SU-DHL-6 (cell line): Measurements from ENCODE around the gene COL5A1.

ENCODE experiments used
- H2AFZ ChIP-seq: fragments of 200-600 bp; sonication (generic); 2 replicates; pipeline ENCODE4 v1.6.1; 2014; ENCODE audit warnings: low read depth, mild to moderate bottlenecking, moderate library complexity, mixed read lengths, antibody characterized with exemption, low read length; ENCODE audit not compliant: severe bottlenecking
- H3F3A ChIP-seq: fragments of 200-600 bp; shearing (Covaris generic); 2 replicates; pipeline ENCODE4 v1.6.0; 2016; ENCODE audit warnings: antibody characterized with exemption, mild to moderate bottlenecking; ENCODE audit not compliant: insufficient read depth
- H3K27ac ChIP-seq: fragments of 200-600 bp; sonication (generic); 2 replicates; pipeline ENCODE4 v1.5.1; 2016; ENCODE audit warnings: low read depth, mild to moderate bottlenecking, low read length, moderate library complexity, mixed read lengths
- H3K27me3 ChIP-seq: fragments of 200-600 bp; sonication (generic), shearing (Covaris generic); 2 replicates; pipeline ENCODE4 v1.6.0; 2014; ENCODE audit warnings: mild to moderate bottlenecking, low read length
- H3K36me3 ChIP-seq: fragments of 200-600 bp; sonication (generic); 2 replicates; pipeline ENCODE4 v1.6.1; 2014; ENCODE audit warnings: mild to moderate bottlenecking, low read length, mixed read lengths
- H3K4me2 ChIP-seq: fragments of 300-600, 200-600 bp; shearing (Covaris generic), sonication (generic); 2 replicates; pipeline ENCODE4 v1.6.0; 2014; ENCODE audit warnings: low read length, low read depth, mild to moderate bottlenecking; ENCODE audit not compliant: poor library complexity, severe bottlenecking
- H3K4me3 ChIP-seq: fragments of 200-600 bp; sonication (generic); 2 replicates; pipeline ENCODE4 v1.5.1; 2014; ENCODE audit warnings: antibody characterized with exemption, low read length, mild to moderate bottlenecking, mixed read lengths; ENCODE audit not compliant: insufficient read depth, poor library complexity, severe bottlenecking
- H3K79me2 ChIP-seq: fragments of 200-600 bp; sonication (generic); 2 replicates; pipeline ENCODE4 v1.6.1; 2014; ENCODE audit warnings: mild to moderate bottlenecking, low read length, moderate library complexity; ENCODE audit not compliant: insufficient read depth
- H3K9ac ChIP-seq: fragments of 200-600 bp; sonication (generic); 2 replicates; pipeline ENCODE4 v1.7.0; 2014; ENCODE audit warnings: mild to moderate bottlenecking, low read length
- H3K9me2 ChIP-seq: fragments of 200-600 bp; sonication (generic); replicated peaks from 2 replicates; pipeline ENCODE4 v1.6.1; 2014; ENCODE audit warnings: low read length; ENCODE audit not compliant: insufficient read depth
- H3K9me3 ChIP-seq: fragments of 200-600 bp; sonication (generic); 2 replicates; pipeline ENCODE4 v1.6.1; 2014; ENCODE audit warnings: low read length, mixed read lengths; ENCODE audit not compliant: insufficient read depth
- H4K20me1 ChIP-seq: fragments of 200-600 bp; sonication (generic); 2 replicates; pipeline ENCODE4 v1.6.1; 2014; ENCODE audit warnings: low read depth, mild to moderate bottlenecking, antibody characterized with exemption, low read length, moderate library complexity, mixed read lengths
- CTCF ChIP-seq: fragments of 200-600 bp; sonication (generic); IDR thresholded peaks from one replicate; pipeline ENCODE4 v1.5.1; 2017; ENCODE audit warnings: antibody characterized with exemption, mild to moderate bottlenecking, low read length, moderate library complexity; ENCODE audit not compliant: insufficient read depth, poor library complexity, severe bottlenecking
- EZH2phosphoT487 ChIP-seq: fragments of 200-600 bp; sonication (generic), shearing (Covaris generic); conservative IDR thresholded peaks from 2 replicates; pipeline ENCODE4 v1.6.1; 2018; ENCODE audit warnings: mild to moderate bottlenecking, antibody characterized with exemption, low read length, moderate library complexity, mixed read lengths

The COL5A1 gene

GRCh38 chr9:134614256-134614655, 27.3 kb upstream of the COL5A1 start:
- no peaks in the 10 kb centered on the region for H3K9me3 ChIP-seq
- H3K79me2 ChIP-seq, result no peaks in the 10 kb centered on the region
- TF ChIP-seq CTCF, result no peak
- no peak for TF ChIP-seq EZH2phosphoT487
- no peak overlapping the region for H3K9ac ChIP-seq
- H3K36me3 ChIP-seq, result no peaks in the 10 kb centered on the region
- no peak overlapping the region for H3K27ac ChIP-seq
- H2AFZ ChIP-seq, result no peak overlapping the region
- H3K9me2 ChIP-seq, result no peaks in the 10 kb centered on the region
- H4K20me1 ChIP-seq, result no peaks in the 10 kb centered on the region
- H3K4me3 ChIP-seq, result no peak overlapping the region
- no peaks in the 10 kb centered on the region for H3K27me3 ChIP-seq
- no peak overlapping the region for H3K4me2 ChIP-seq
- H3F3A ChIP-seq, result no peaks in the 10 kb centered on the region

- H3K4me3 ChIP-seq, result no peak overlapping the region
Measured at GRCh38 chr9:134616341-134616740, 25.3 kb upstream of the COL5A1 start.

GRCh38 chr9:134617246-134617645, 24.4 kb upstream of the COL5A1 start:
- TF ChIP-seq CTCF (no peak), EZH2phosphoT487 (no peak)
- no peak overlapping the region for H2AFZ ChIP-seq
- H3K4me2 ChIP-seq, result no peak overlapping the region
- no peaks in the 10 kb centered on the region for H3K27me3 ChIP-seq
- H4K20me1 ChIP-seq, result no peaks in the 10 kb centered on the region
- no peak overlapping the region for H3K9ac ChIP-seq
- no peaks in the 10 kb centered on the region for H3K79me2 ChIP-seq
- H3F3A ChIP-seq, result no peaks in the 10 kb centered on the region
- no peak overlapping the region for H3K27ac ChIP-seq
- no peaks in the 10 kb centered on the region for H3K9me2 ChIP-seq
- no peaks in the 10 kb centered on the region for H3K36me3 ChIP-seq
- H3K4me3 ChIP-seq, result no peak overlapping the region
- no peaks in the 10 kb centered on the region for H3K9me3 ChIP-seq

More at GRCh38 chr9:134616341-134616740, 25.3 kb upstream of the COL5A1 start:
- Histone ChIP-seq H3K9me3 (no peaks in the 10 kb centered on the region), H3K27me3 (no peaks in the 10 kb centered on the region), H3K9me2 (no peaks in the 10 kb centered on the region), H3K9ac (no peak overlapping the region), H2AFZ (no peak overlapping the region), H3F3A (no peaks in the 10 kb centered on the region), H3K27ac (no peak overlapping the region), H3K36me3 (no peaks in the 10 kb centered on the region), H3K79me2 (no peaks in the 10 kb centered on the region), H3K4me2 (no peak overlapping the region), H4K20me1 (no peaks in the 10 kb centered on the region)
- TF ChIP-seq EZH2phosphoT487, result no peak
- no peak for TF ChIP-seq CTCF

- H3K9ac ChIP-seq, result no peak overlapping the region
- no peaks in the 10 kb centered on the region for H3F3A ChIP-seq
- H3K9me3 ChIP-seq, result no peaks in the 10 kb centered on the region
- no peak overlapping the region for H3K4me3 ChIP-seq
- H3K9me2 ChIP-seq, result no peaks in the 10 kb centered on the region
- H3K4me2 ChIP-seq, result no peak overlapping the region
- no peak overlapping the region for H2AFZ ChIP-seq
- no peaks in the 10 kb centered on the region for H3K36me3 ChIP-seq
- no peak overlapping the region for H3K27ac ChIP-seq
- no peaks in the 10 kb centered on the region for H3K79me2 ChIP-seq
- TF ChIP-seq EZH2phosphoT487 (no peak), CTCF (no peak)
- no peaks in the 10 kb centered on the region for H3K27me3 ChIP-seq
- no peaks in the 10 kb centered on the region for H4K20me1 ChIP-seq
Measured at GRCh38 chr9:134617836-134618162, 23.8 kb upstream of the COL5A1 start.
